NCI-H1092 treated with DMSO at 0.1 percent for 48 hours (cell line): ENCODE data around the gene HES1.
"Not testable (repeated sequence)": the region's sequence is repeated elsewhere in the genome, so short reads cannot be mapped to it uniquely, and the experiment has no call there.

Experiments used
- DNase-seq: peaks from one replicate; lab custom pipeline; 2025; lab: John Stamatoyannopoulos, UW

HES1 gene

DNA sequence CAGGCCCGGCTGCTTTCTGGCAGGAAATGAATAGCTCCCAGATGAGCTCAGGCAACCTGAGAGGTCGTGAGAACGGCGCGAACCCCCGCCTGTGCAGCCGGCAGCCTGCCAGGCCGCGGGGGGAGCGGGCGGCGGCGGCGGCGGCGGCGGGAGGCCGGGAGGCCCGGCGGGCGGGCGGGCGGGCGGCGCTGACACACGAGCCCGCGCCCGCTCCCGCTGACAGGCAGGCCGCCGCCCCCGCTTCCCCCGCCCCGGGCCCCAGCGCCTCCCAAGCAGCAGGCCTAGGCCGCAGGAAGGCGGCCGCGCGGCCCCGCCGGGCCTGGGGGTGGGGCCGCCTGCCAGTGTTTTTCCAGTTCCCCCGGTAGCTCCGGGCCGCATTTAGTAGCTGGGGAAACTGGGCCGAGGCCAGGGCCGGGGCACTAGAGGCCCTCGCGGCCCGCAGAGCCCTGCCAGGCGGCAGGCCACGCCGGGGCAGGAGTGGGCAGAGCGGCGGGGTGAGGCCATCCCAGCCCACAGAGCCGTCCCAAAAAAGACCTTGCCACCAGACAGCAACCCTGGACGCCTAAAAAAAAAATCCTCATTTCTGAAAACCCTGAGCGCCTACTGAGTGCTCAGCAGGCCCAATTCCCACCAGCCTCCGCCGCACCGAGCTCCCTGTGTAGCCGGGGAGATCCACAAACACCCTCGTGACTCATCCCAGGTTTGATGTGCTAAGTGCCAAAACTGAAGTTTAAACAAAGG is 5.6 kb downstream of the HES1 start:
- DNase-seq = peak; percentile 95

DNA sequence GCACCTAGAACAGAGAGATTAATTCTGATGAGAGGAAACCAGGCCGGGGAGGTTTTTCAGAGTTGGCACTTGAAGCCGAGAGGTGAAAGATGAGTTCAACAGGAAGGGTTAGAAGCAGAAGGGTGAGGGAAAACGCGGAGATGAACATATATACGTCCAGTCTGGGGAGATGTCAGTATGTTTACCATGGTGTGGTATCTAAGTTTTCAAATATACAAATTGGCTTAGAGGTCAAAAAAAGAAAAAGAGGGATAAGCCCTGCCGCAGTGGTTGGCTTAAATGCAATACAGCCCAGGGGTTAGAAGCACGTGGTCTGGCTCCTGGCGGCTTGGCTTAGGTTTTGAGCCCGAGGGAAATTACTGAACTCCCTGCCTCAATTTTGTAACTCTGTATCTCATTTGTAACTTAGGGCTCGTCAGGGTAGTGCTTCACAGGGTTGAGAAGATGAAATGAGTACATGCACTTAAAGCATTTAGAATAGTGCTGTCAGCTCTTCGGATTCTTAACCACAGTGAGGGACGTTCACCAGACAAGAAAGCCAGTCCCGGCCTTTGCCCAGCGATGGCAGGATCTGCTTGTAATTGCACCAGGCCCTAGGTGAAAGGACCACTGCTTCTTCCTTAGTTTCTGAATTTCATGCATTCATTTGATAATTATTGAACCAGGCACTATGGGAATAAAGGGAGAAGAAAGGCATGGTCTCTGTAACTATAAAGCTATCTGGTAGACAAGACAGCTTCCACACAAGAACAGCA is 6.4 kb downstream of the HES1 start:
- peak; percentile 70 for DNase-seq

DNA sequence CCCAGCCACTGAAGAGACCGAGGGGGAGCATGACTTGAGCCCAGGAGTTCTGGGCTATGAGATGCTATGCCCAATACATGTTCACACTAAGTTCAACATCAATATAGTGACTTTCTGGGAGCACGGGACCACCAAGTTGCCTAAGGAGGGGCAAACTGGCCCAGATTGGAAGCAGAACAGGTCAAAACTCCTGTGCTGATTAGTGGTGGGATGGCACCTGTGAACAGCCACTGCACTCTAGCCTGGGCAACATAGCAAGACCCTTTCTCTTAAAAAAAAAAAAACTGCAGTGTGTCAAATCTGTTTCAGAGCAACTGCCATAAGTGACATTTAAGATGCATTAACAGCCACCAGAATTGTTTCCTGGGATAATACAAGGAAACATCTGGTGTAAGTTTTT is 9.8 kb downstream of the HES1 start:
- DNase-seq = no peak

DNA sequence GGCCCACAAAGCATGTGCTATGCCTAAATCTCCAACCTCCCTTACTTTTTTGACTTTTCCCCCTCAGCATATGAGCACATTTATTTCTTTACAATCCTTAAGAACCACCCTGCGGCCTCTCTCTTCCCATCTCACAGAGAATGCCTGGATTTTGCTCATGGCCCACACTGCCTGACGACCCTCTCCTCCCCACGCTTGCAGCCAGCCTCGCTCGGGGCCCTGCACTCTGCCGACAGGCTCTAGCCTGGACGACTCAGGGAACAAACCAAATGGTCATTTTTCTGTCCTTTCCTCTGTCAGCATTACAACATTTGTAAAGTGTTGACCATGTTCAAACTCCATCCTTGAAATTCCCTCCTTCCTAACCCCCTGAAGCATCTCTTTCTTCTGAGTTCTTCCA is 11.7 kb downstream of the HES1 start:
- DNase-seq = no peak

DNA sequence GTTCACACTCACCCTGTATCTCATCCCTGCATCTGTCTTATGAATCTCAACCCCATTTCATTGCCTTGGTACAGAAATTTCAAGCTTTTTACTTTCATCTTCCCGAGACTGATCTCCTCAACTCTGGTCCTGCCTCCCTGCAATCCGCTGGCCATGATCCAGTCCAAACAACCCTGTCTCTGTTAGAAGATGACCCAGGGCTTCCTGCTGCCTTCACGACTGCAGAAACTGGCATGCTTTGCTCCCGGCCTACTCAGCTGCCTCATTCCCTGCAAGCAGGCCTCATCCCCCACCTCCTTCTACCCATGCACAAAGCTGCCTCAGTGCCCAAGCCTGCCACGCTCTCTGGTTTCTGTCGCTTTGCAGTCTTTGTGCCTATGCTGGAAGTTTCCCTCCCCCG is 12.4 kb downstream of the HES1 start:
- DNase-seq = no peak

DNA sequence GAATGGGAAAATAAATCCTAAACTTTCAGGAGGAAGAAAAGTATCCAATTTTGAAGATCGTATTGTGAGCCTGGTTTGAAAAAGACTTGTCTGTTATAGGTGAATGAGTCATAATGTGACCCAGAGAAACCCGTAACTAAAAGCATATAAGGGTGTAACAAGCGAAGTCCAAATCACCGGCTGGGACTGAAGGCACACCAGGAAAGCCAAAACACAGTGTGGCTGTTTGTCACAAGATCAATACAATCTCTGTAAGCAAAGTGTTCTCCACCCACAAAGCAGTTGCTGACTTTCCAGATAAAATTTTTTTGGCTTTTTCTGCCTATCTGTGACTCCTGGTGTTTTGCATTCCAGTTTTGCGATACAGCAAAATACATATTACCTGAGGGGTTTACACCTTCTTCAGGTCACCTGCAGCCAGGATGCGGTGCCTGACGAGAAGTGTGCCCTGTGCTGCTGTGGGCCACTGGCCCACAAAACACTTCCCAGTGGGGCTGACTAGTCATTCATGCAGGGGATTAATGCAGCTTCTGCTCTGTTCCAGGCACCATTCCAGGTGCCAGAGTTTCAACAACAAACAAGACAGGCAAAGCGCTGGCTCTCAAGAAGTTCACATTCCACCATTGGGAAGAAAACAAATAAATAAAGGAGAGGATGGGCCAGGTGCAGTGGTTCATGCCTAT is 14.4 kb downstream of the HES1 start:
- no peak for DNase-seq

DNA sequence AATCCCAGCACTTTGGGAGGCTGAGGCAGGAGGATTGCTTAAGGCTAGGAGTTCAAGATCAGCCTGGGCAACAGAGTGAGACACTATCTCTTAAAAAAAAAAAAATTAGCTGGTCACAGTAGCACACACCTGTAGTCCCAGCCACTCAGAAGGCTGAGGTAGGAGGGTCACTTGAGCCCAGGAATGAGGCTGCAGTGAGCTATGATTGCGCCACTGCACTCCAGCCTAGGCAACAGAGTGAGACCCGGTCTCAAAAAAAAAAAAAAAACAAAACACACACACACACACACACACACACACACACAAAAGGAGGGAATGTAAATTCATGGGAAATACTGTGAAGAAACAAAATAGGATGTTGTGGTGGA is 15.0 kb downstream of the HES1 start:
- DNase-seq = not testable (repeated sequence)

DNA sequence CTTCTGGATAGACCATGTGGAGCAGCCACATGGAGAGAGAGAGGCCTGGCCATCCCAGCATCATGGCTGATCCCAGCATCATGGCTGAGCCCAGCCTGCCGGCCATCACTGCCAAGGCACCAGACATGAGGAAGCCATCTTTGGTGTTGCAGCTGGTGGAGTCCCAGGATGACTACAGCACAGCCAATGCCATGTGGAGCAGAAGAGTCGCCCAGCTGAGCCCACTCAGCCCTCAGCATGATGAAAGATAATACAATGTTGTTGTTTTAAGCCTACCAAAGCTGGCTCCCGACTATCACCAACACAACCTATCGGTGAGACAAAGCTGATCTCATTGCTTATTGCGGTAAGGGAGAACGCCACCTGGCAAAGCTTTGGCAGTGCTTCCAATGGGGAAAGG is 18.4 kb downstream of the HES1 start:
- DNase-seq = no peak

DNA sequence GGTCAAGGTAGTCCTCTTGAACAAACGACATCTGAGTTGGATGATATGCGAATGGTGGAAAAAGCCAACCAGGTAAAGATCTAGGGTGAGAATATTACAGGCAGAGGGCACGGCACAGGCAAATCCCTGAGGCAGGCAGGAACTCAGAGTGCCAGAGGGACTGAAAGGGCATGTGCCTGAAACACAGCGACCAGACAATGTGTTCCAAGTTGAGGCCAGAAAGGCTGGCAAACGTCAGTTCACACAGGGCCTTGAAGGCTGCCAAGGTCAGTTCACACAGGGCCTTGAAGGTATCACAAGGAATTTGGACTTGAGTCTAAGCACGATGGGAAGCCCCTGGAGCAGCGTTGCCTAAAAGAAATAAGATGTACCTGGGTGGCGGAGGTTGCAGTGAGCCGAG is 20.1 kb downstream of the HES1 start:
- DNase-seq = no peak

DNA sequence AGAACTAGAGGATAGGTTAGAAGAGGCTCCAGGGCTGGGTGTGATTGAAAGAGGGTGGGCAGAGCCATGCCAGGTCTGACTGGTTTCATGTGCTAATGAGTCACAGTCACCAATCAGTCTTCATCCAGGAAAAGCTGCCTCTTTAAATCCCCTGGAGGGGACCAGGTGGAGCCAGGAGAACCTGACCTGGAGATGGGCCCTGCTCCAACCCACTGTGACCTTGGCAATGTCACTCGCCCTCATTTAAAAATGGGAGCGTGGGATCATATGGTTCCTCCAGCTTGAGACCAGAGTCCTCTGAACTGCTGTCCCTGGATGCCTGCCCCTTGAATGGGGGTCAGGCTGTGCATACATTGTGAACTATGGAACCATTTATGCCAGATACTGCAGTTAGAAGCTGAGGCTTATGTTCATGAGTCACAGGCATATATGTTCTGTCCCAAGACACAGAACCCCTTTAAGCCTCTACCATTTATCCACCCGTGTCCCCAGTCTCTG is 23.0 kb downstream of the HES1 start:
- DNase-seq = no peak

DNA sequence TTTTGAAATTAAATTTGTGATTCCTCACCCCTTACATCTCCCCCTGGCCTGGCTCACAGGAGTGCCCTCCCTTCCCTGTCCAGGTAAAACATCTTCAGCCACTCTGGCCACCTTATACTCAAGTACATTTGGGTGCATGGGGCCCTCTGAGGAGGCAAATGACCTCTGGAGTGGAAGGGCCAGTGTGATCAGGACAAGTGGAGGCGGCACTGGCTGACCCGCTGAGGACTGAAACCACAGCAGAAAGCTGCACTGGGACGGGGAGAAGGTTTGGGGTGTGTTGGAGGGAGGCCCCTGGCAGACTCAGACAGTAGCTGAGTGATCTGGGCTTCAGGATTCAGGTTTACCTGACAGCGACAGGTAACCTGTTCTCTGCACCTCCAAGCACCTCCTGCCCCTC is 24.2 kb downstream of the HES1 start:
- no peak for DNase-seq

DNA sequence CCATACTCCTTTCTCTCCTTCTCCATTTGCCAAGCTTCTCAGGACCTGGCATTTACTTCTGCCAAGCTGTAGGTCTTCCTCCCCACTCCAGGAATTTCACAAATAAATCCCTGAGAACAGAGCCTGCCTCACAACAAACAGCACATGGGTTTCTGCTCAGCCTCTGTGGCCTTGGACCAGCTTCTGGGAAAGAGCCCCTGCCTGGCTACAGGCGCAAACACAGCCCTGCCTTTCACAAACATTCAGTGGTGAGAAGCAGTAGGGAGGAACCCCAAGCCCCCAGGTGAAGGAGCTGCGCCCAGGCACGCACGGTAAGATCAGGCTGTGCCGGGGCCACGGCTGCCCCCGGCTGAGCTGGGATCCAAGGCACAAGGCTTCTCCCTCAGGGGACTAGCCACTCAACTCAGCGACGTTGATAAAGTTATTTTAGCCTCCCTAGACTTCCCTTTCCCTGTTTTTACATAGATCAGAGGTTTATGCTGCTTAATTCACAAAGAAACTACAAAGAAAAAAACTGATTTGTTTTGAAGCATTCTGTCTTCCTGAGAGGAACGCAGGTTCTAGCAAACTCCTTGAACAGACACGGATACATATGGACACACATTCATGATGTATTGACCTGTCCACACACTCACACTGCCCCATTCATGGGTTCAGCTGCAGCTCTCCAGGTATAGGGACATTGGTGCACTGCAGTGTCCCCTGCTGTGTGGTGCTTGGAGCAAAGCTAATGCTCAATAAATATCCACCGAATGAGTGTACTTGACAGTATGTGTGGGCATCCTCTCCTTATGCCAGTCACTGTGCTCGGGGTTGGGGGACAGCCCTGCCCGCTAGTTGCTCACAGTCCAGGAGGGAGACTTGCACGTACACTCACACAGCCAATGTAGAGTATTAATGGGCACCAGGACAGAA is 25.4 kb downstream of the HES1 start:
- no peak for DNase-seq

DNA sequence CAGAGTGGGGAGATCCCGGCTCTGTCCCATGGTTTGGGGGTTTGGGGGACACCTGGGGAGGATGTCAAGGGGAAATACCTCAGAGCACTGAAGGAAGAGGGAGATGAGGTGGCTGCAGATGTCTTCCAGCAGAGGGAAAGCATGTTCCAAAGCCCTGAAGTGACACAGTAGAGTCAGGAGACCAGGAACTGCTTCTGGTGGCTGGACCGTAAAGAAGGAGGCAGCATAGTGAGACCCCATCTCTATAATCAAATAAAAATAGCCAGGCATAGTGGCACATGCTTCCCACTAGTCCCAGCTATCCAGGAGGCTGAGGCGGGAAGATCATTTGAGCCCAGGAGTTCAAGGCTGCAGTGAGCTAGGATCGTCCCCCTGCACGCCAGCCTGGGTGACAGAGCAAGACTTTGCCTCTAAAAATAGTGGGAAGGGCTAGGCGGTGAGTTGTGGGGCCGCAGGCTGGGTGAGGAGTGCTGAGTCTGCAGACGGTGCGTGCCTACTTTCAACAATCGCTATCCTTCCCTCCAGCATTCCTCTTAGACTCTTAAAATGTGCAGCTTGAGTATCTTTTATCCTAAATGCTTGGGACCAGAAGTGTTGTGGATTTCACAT is 26.2 kb downstream of the HES1 start:
- no peak for DNase-seq

DNA sequence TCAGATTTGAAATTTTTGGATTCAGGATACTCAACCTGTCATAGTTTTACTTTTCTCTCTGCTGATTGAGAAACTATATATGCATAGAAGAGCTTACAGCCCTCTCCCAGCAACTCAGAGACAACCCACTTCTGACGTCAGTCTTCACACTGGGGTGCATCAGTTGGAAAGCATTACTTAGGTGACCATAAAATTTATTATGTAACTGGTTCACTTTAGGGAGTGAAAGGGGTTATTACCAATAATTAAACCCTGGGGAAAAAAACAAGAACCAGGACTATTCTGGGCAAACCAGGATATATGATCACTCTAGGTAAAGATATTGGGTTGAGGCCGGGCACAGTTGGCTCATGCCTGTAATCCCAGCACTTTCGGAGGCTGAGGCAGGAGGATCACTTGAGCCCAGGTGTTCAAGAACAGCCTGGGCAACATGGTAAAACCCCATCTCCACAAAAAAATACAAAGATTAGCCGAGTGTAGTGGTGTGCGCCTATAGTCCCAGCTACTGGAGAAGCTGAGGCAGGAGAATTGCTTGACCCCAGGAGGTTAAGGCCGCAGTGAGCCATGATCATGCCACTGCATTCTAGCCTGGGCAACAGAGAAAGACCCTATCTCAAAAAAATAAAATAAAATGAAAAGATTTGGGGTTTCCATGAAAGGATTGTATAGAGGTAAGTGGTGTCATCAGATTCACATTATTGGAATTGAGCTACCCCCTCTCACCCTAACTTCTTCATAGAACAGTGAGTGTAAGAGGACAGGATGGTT is 27.1 kb downstream of the HES1 start:
- no peak for DNase-seq

DNA sequence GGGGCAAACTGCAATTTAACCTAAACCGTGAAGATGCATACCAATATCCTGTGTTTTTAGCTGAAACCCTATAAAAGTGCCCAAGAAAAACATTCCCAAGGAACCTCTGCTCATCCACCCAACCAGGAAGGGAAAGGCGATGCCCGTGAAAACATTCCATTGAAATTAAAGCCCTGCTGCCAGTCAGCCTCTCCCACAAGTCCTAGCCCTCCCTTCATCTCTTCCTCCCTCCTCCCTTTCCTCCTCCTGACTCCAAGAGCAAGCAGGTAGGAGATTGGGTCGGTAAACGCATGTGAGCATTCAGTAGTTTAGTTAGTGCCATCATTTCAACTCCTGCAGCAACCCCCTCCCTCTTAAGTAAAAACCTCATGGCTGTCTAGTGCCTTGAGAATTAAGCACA is 27.7 kb downstream of the HES1 start:
- no peak for DNase-seq

DNA sequence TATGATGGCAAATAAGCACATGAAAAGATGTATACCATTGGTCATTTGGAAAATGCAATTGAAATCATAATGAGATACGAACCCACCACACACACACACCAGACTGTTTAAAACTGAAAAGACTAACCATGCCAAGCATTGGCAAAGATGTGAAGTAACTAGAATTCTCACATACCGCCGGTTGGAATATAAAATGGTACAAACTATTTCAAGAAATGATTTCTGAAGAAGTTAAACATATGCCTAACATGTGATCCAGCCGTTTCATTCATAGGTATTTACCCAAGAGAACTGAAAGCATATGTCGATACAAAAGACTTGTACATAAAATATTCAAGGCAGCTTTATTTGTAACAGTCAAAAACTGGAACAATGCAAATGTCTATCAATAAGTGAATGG is 28.9 kb downstream of the HES1 start:
- no peak for DNase-seq

DNA sequence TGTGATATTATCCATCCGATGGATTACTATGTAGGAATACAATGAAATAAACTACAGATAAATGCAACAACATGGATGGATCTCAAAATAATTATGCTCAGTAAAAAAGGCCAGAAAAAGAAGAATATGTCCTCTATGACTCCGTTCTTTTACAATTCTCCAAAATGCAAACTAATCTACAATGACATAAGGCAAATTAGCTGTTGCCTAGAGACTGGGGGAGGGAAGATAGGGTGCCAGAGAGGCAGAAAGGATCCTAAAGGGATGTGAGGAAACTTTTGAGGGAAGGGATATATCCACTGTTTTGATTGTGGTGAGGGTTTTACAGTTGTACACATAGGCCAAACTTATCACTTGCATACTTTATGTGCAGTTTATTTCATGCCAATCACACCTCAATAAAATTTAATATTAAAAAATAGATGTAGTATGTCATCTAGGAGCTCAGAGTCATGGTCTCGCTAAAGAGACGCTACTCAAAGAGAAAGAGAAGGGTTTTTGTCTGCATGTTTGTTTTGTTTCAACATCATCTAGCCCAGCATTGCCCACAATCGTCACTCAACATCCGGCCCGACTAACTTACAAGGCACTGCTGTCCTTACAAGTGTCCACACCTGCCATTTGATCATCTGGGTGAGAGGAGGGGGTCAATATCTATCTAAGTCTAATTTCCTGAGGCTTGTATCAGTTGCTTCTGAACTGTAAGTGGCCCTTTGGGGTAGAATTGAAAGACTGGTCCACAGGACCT is 29.5 kb downstream of the HES1 start:
- no peak for DNase-seq

DNA sequence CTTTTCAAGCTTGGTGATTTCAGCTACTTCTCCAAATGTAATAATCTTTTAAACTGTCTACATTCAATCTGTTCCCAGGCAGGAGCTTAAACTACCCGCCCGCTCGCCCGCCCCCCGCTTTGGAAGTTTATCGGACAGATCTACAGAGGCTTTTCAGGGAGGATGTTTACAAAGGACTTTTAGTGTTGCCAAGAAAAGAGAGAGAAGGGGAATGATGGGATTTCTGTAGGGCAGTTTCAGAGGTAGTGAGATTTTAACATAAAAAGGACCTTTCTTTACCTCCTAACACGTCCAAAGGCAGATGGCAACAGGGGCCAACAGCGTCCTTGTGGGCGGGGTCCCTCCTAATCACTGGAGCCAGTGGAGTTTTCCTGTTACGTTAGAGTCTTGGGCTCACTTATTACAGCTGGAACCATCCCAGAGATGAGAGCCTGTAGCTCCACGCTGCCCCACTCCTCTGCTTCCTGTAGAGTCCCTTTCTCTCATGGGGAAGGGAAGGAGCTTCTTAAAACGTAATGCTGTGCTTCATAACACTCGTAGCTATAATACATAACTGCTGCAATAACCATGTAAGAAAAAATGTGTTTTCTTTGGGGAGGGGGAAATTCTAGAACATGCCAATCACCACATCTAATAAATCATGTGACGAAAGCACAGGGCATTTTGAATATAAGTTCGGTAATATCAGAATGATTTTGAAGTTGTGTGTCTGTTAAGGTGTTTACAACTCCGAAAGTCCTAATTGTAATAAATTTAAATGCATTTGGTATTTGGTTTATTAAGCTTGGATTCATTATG is 30.9 kb downstream of the HES1 start:
- DNase-seq = peak; percentile 31
